ENCODE data around the gene CARD9. TPM values are rescaled to one million over a fixed set of nuclear protein-coding genes. Genes with fewer than 3 reads are reported as not detected.

The CARD9 gene
- total RNA-seq, 2 donors from 2014 or later = 0.78 to 1.3 TPM

DNA sequence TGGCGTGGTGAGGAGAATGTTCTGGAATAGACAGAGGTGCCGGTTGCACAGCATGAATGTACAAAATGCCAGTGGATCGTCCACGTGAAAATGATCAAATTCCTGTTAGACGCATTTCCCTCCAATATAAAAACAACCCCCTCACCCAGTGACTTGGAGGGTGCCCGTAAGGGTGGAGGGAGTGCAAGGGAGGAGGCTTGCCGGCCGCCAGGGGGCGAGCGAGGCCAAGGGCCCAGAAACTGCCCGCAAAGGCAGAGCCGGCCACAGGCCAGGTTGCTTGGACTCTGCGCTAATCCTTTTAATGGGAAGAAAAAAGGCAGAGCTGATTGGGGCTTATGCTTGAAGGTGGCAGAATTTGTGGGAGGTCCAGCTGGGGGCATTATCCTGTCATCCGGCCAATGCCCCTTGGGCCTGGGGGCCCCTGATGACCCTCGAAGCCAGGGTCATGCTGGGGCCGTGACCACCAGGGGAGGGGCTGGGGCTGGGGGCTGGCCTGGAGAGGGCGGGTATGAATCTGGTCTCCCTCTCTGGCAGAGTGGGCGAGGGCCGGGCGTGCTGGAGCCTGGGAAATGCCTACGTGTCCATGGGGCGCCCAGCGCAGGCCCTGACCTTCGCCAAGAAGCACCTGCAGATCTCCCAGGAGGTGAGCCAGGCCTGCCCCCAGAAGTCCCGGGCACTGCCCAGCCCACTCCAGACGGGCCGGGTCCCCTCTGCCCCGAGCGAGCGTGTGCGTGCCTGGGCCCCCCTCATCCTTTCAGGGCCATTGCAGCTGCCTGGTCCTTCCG lies 34.1 kb downstream of the CARD9 start:
- Histone ChIP-seq H3K27ac (peak overlapping the region; percentile 93 to 97 (median 95)), H3K36me3 (replicated peaks in 1 of 2; ENCODE audit: insufficient read depth in 1 of 2, low read depth in 2 of 2) (no peaks in the 10 kb centered on the region), H3K4me3 (no peak overlapping the region), H3K9me3 (no peaks in the 10 kb centered on the region), H3K4me1 (peaks cover 58% of the 10 kb centered on the region), H3K27me3 (no peaks in the 10 kb centered on the region)
- ATAC-seq (peak; percentile 52), DNase-seq (peak; percentile 88 to 92 (median 90))
- 34 to 47% methylated on average over 16 to 32 of the region's 32 CpGs for WGBS, 2 donors
- intact Hi-C loops (cut with DNase I) = loop anchor here (5.0 kb wide), 1 partner anchor 63 kb away; the partner anchor contains the start of gene SNAPC4
- TF ChIP-seq, protein P1, sequence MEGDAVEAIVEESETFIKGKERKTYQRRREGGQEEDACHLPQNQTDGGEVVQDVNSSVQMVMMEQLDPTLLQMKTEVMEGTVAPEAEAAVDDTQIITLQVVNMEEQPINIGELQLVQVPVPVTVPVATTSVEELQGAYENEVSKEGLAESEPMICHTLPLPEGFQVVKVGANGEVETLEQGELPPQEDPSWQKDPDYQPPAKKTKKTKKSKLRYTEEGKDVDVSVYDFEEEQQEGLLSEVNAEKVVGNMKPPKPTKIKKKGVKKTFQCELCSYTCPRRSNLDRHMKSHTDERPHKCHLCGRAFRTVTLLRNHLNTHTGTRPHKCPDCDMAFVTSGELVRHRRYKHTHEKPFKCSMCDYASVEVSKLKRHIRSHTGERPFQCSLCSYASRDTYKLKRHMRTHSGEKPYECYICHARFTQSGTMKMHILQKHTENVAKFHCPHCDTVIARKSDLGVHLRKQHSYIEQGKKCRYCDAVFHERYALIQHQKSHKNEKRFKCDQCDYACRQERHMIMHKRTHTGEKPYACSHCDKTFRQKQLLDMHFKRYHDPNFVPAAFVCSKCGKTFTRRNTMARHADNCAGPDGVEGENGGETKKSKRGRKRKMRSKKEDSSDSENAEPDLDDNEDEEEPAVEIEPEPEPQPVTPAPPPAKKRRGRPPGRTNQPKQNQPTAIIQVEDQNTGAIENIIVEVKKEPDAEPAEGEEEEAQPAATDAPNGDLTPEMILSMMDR (IDR thresholded peaks at IDR 0.05) = peak; percentile 94 to 98 (median 96)
- peak; percentile 66 to 77 (median 66) for TF ChIP-seq POLR2A (IDR thresholded peaks at IDR 0.05)

GRCh38 chr9:136338511-136338910 lies 35.0 kb downstream of the CARD9 start:
- H3K36me3 ChIP-seq (replicated peaks in 1 of 2; ENCODE audit: insufficient read depth in 1 of 2, low read depth in 2 of 2) = no peaks in the 10 kb centered on the region
- H3K4me3 ChIP-seq = no peak overlapping the region
- TF ChIP-seq, protein P1 (IDR thresholded peaks at IDR 0.05) = no peak
- TF ChIP-seq POLR2A (IDR thresholded peaks at IDR 0.05) = no peak
- H3K4me1 ChIP-seq = peaks cover 54% of the 10 kb centered on the region
- ATAC-seq (no peak), DNase-seq (no peak)
- H3K27ac ChIP-seq = peak overlapping the region; percentile 93 to 97 (median 95)
- no peaks in the 10 kb centered on the region for H3K9me3 ChIP-seq
- H3K27me3 ChIP-seq = no peaks in the 10 kb centered on the region
- WGBS, 2 donors = 81 to 88% methylated on average over 20 to 24 of the region's 25 CpGs
- intact Hi-C loops (cut with DNase I) = loop anchor here (5.0 kb wide), 1 partner anchor 64 kb away; the partner anchor contains the start of gene SNAPC4

- TF ChIP-seq POLR2A (IDR thresholded peaks at IDR 0.05) = no peak
- no peaks in the 10 kb centered on the region for H3K36me3 ChIP-seq (replicated peaks in 1 of 2; ENCODE audit: insufficient read depth in 1 of 2, low read depth in 2 of 2)
- intact Hi-C loops (cut with DNase I) = loop anchor here (5.0 kb wide), 1 partner anchor 65 kb away; the partner anchor contains the start of gene SNAPC4
- no peaks in the 10 kb centered on the region for H3K9me3 ChIP-seq
- peak overlapping the region in 2 of 4 donors; percentile 95 to 97 for H3K27ac ChIP-seq
- no peak for DNase-seq
- H3K4me3 ChIP-seq = no peak overlapping the region
- H3K27me3 ChIP-seq = no peaks in the 10 kb centered on the region
- no peak for ATAC-seq
- 88 to 100% methylated on average over 4 to 39 of the region's 43 CpGs for WGBS, 2 donors
- H3K4me1 ChIP-seq = peaks cover 46% of the 10 kb centered on the region
These were observed 35.8 kb downstream of the CARD9 start for GRCh38 chr9:136337416-136338395.

- TF ChIP-seq, protein P1 (IDR thresholded peaks at IDR 0.05) = no peak
- Histone ChIP-seq H3K27me3 (no peaks in the 10 kb centered on the region), H3K4me3 (no peak overlapping the region), H3K36me3 (replicated peaks in 1 of 2; ENCODE audit: insufficient read depth in 1 of 2, low read depth in 2 of 2) (no peaks in the 10 kb centered on the region), H3K4me1 (peaks cover 38% of the 10 kb centered on the region), H3K9me3 (no peaks in the 10 kb centered on the region), H3K27ac (no peak overlapping the region)
- ATAC-seq (no peak), DNase-seq (no peak)
- intact Hi-C loops (cut with DNase I) = loop anchor here (5.0 kb wide), 1 partner anchor 65 kb away; the partner anchor contains the start of gene SNAPC4
- WGBS, 2 donors = 93 to 100% methylated on average over 3 to 23 of the region's 23 CpGs
These were observed 36.6 kb downstream of the CARD9 start for GRCh38 chr9:136336881-136337280.
